Measurements from ENCODE around the gene TEX29. TPM values are rescaled to one million over a fixed set of nuclear protein-coding genes. Genes with fewer than 3 reads are reported as not detected.

TEX29 gene
- total RNA-seq, 1 donor from 2014 or later, result 0.81 TPM

- H3K4me1 ChIP-seq, result no peaks in the 10 kb centered on the region
- no peak overlapping the region for H3K27ac ChIP-seq
- H3K4me3 ChIP-seq, result no peak overlapping the region
- no peak for TF ChIP-seq CTCF (IDR thresholded peaks at IDR 0.05)
- no peaks in the 10 kb centered on the region for H3K36me3 ChIP-seq
- H3K9me3 ChIP-seq, result no peaks in the 10 kb centered on the region
- H3K27me3 ChIP-seq, result no peaks in the 10 kb centered on the region
- ATAC-seq (no peak), DNase-seq (no peak)
- intact Hi-C loops (cut with DNase I), result no loop called here
Observed at GRCh38 chr13:111380431-111380830, 60.0 kb downstream of the TEX29 start.

GRCh38 chr13:111382411-111382810 lies 62.0 kb downstream of the TEX29 start:
- ATAC-seq, result no peak

GRCh38 chr13:111382877-111383276 lies 62.4 kb downstream of the TEX29 start:
- H3K4me1 ChIP-seq, result no peaks in the 10 kb centered on the region
- no peak overlapping the region for H3K4me3 ChIP-seq
- ATAC-seq (no peak), DNase-seq (no peak)
- H3K9me3 ChIP-seq, result no peaks in the 10 kb centered on the region
- no peak overlapping the region for H3K27ac ChIP-seq
- no peaks in the 10 kb centered on the region for H3K27me3 ChIP-seq
- no peak for TF ChIP-seq CTCF (IDR thresholded peaks at IDR 0.05)
- intact Hi-C loops (cut with DNase I), result no loop called here
- no peaks in the 10 kb centered on the region for H3K36me3 ChIP-seq

More at GRCh38 chr13:111382411-111382810, 62.0 kb downstream of the TEX29 start:
- DNase-seq, result no peak
- Histone ChIP-seq H3K4me3 (no peak overlapping the region), H3K27ac (no peak overlapping the region), H3K4me1 (no peaks in the 10 kb centered on the region), H3K9me3 (no peaks in the 10 kb centered on the region), H3K36me3 (no peaks in the 10 kb centered on the region), H3K27me3 (no peaks in the 10 kb centered on the region)
- no peak for TF ChIP-seq CTCF (IDR thresholded peaks at IDR 0.05)
- intact Hi-C loops (cut with DNase I), result no loop called here

GRCh38 chr13:111383591-111384440 lies 63.4 kb downstream of the TEX29 start:
- no peak overlapping the region for H3K4me3 ChIP-seq
- no peak overlapping the region for H3K27ac ChIP-seq
- no peaks in the 10 kb centered on the region for H3K27me3 ChIP-seq
- intact Hi-C loops (cut with DNase I), result no loop called here
- H3K9me3 ChIP-seq, result no peaks in the 10 kb centered on the region
- no peak for TF ChIP-seq CTCF (IDR thresholded peaks at IDR 0.05)
- DNase-seq, result no peak
- no peak for ATAC-seq
- no peaks in the 10 kb centered on the region for H3K36me3 ChIP-seq
- H3K4me1 ChIP-seq, result no peaks in the 10 kb centered on the region

GRCh38 chr13:111384441-111385182 lies 64.2 kb downstream of the TEX29 start:
- Histone ChIP-seq H3K27ac (no peak overlapping the region), H3K4me1 (no peaks in the 10 kb centered on the region), H3K27me3 (no peaks in the 10 kb centered on the region), H3K36me3 (no peaks in the 10 kb centered on the region), H3K9me3 (no peaks in the 10 kb centered on the region), H3K4me3 (no peak overlapping the region)
- ATAC-seq (no peak), DNase-seq (no peak)
- intact Hi-C loops (cut with DNase I), result no loop called here
- no peak for TF ChIP-seq CTCF (IDR thresholded peaks at IDR 0.05)

Measured in upper lobe of right lung (tissue), 1 donor.